Measurements from ENCODE around the gene FXYD4. TPM values are rescaled to one million over a fixed set of nuclear protein-coding genes. Genes with fewer than 3 reads are reported as not detected.
A peak's percentile ranks its signal among the peaks of the same experiment; 100 is the strongest.

Gene FXYD4
- total and polyA plus RNA-seq, 2 of the 8 experiments (the other 6 are each of a cell fraction or from before 2014, with no cell fraction given): not detected

- Histone ChIP-seq H3K27me3 (replicated peaks in 1 of 4; ENCODE audit: control insufficient read depth in 3 of 4, extremely low read depth in 1 of 4, insufficient read depth in 3 of 4, low read length in 3 of 4) (no peaks in the 10 kb centered on the region), H2BK12ac (ENCODE audit: low read depth, low read length) (no peak overlapping the region), H2BK5ac (ENCODE audit: low read depth, low read length) (no peak overlapping the region), H4K20me1 (replicated peaks in 1 of 2; ENCODE audit: control insufficient read depth in 1 of 2, insufficient read depth in 2 of 2, low read length in 2 of 2) (peaks cover 52 to 60% of the 10 kb centered on the region in 2 experiments), H2AFZ (ENCODE audit: low read length) (no peak overlapping the region), H2AK5ac (ENCODE audit: low read depth, low read length) (no peak overlapping the region), H3K9ac (replicated peaks in 1 of 4; ENCODE audit: extremely low read depth in 1 of 4, low read depth in 3 of 4, low read length in 3 of 4) (no peak overlapping the region), H3K14ac (ENCODE audit: insufficient read length) (no peak overlapping the region), H3K4me2 (ENCODE audit: insufficient read depth in 1 of 2, low read depth in 2 of 2, low read length in 2 of 2) (no peak overlapping the region), H3K79me1 (ENCODE audit: low read depth, low read length) (peaks cover 22% of the 10 kb centered on the region), H3K23me2 (ENCODE audit: low read depth, low read length) (peaks cover 4% of the 10 kb centered on the region; the same call in 1 of the 2 replicates), H2BK20ac (ENCODE audit: low read length) (no peak overlapping the region), H3K4me1 (replicated peaks in 1 of 4; ENCODE audit: control insufficient read depth in 3 of 4, insufficient read depth in 4 of 4, low read length in 3 of 4) (peaks cover 0 to 6% (median 4%) of the 10 kb centered on the region in 4 experiments; a peak in 6 of 7 replicates), H3K4ac (replicated peaks; ENCODE audit: insufficient read length, low read depth, low read length) (no peak overlapping the region), H3K9me3 (ENCODE audit: insufficient read depth in 2 of 2, low read depth in 1 of 2, low read length in 1 of 2) (no peaks in the 10 kb centered on the region), H3K4me3 (ENCODE audit: extremely low read depth in 1 of 4, insufficient read depth in 2 of 4, low read depth in 3 of 4, low read length in 4 of 4) (no peak overlapping the region), H3K79me2 (ENCODE audit: control insufficient read depth in 1 of 2, insufficient read depth in 2 of 2, low read length in 2 of 2) (peaks cover 38 to 79% of the 10 kb centered on the region in 2 experiments), H4K91ac (replicated peaks; ENCODE audit: insufficient read length, low read length) (no peak overlapping the region), H3K56ac (replicated peaks; ENCODE audit: insufficient read length, low read depth, low read length) (no peak overlapping the region), H3K23ac (ENCODE audit: insufficient read length) (no peak overlapping the region), H4K8ac (ENCODE audit: extremely low read depth, insufficient read depth, low read length) (no peak overlapping the region), H3K18ac (ENCODE audit: extremely low read depth, low read length) (no peak overlapping the region), H4K5ac (ENCODE audit: insufficient read length, low read depth, low read length) (no peak overlapping the region), H3K27ac (ENCODE audit: low read depth, low read length) (no peak overlapping the region), H3K36me3 (ENCODE audit: control insufficient read depth in 2 of 4, insufficient read depth in 4 of 4, low read length in 3 of 4) (peaks cover 48 to 94% (median 81%) of the 10 kb centered on the region in 4 experiments), H2BK120ac (replicated peaks; ENCODE audit: low read depth, low read length) (no peak overlapping the region), H2BK15ac (ENCODE audit: low read length) (no peak overlapping the region)
- 90% methylated on average over 7 of the region's 7 CpGs; no CpG with 5 or more reads in 1 of the 2 experiments for WGBS, 2 experiments (ENCODE audit: extremely low coverage in 1 of 2, insufficient coverage in 1 of 2, insufficient read length in 1 of 2, insufficient replicate concordance in 2 of 2, low coverage in 1 of 2, low lambda C conversion rate in 2 of 2, missing lambda C conversion rate in 1 of 2)
- FAIRE-seq: no peak
- POLR2A ChIA-PET (ENCODE audit: partially characterized antibody): interaction anchor here (0.7 to 2.3 kb wide), 15 partner anchors 10 to 97 kb away, joined by 3 to 21 read pairs (median 4); partner anchors contain the start of gene HNRNPF
- CTCF ChIA-PET (ENCODE audit: partially characterized antibody): interaction anchor here (0.6 to 2.6 kb wide), 10 partner anchors 10 to 201 kb away, joined by 3 to 14 read pairs (median 4); partner anchors contain the start of gene ZNF487
- TF ChIP-seq SIX5 (IDR thresholded peaks at IDR 0.05; ENCODE audit: low read depth, low read length): no peak
- TF ChIP-seq, protein P1, sequence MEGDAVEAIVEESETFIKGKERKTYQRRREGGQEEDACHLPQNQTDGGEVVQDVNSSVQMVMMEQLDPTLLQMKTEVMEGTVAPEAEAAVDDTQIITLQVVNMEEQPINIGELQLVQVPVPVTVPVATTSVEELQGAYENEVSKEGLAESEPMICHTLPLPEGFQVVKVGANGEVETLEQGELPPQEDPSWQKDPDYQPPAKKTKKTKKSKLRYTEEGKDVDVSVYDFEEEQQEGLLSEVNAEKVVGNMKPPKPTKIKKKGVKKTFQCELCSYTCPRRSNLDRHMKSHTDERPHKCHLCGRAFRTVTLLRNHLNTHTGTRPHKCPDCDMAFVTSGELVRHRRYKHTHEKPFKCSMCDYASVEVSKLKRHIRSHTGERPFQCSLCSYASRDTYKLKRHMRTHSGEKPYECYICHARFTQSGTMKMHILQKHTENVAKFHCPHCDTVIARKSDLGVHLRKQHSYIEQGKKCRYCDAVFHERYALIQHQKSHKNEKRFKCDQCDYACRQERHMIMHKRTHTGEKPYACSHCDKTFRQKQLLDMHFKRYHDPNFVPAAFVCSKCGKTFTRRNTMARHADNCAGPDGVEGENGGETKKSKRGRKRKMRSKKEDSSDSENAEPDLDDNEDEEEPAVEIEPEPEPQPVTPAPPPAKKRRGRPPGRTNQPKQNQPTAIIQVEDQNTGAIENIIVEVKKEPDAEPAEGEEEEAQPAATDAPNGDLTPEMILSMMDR (IDR thresholded peaks at IDR 0.05; ENCODE audit: control extremely low read depth in 1 of 3, insufficient read depth in 1 of 3, low read depth in 1 of 3, low read length in 3 of 3): peak; percentile 62 to 77 (median 65)
- no peak for TF ChIP-seq GTF2F1 (IDR thresholded peaks at IDR 0.05; ENCODE audit: borderline replicate concordance, low read depth, low read length)
- TF ChIP-seq RAD21 (IDR thresholded peaks at IDR 0.05 in 1 of 2, conservative IDR thresholded peaks at IDR 0.05 in 1 of 2; ENCODE audit: low read depth in 2 of 2, low read length in 2 of 2): peak; percentile 69 to 78
- peak; percentile 71; the same call in 1 of the 2 replicates for TF ChIP-seq CEBPB (IDR thresholded peaks at IDR 0.05; ENCODE audit: low read depth, low read length)
- TF ChIP-seq PHF8 (conservative IDR thresholded peaks at IDR 0.05; ENCODE audit: low read depth, low read length): no peak
- no peak for TF ChIP-seq RBBP5 (IDR thresholded peaks at IDR 0.05; ENCODE audit: borderline replicate concordance, low read depth, low read length)
- no peak for TF ChIP-seq CBX5 (IDR thresholded peaks at IDR 0.05; ENCODE audit: low read depth, low read length)
- no peak for TF ChIP-seq EGR1 (IDR thresholded peaks at IDR 0.05; ENCODE audit: borderline replicate concordance, low read depth, low read length)
- no peak for TF ChIP-seq TBP (IDR thresholded peaks at IDR 0.05; ENCODE audit: low read depth, low read length)
- DNase-seq (ENCODE audit: low read depth in 1 of 2, low spot score in 2 of 2): no peak
Measured at GRCh38 chr10:43390759-43391158, 19.3 kb downstream of the FXYD4 start.

All from H1 (cell line).